Peyer's patch (tissue), 4 donors: ENCODE data around the gene GTF2F2.

Source experiments
- POLR2A ChIP-seq, 2 donors: fragments of 450-650 bp; IDR thresholded peaks; one replicate each; pipeline ENCODE4 v1.5.1; 2017; ENCODE audit warnings: antibody characterized with exemption in 2 of 2, mild to moderate bottlenecking in 2 of 2, moderate library complexity in 2 of 2
- TF ChIP-seq, protein P1 (sequence below), 6 experiments: fragments of 450-650 bp in 4 of 6; fragments of 200-600 bp in 2 of 6; sonication (generic) in 1 of 6; IDR thresholded peaks; one replicate each; pipeline ENCODE4 v1.5.1; 2017 to 2019; ENCODE audit warnings: antibody characterized with exemption in 6 of 6, mild to moderate bottlenecking in 3 of 6, moderate library complexity in 1 of 6

GRCh38 chr13:45109102-45109720 is 11.1 kb upstream of the GTF2F2 start:
- TF ChIP-seq, protein P1, sequence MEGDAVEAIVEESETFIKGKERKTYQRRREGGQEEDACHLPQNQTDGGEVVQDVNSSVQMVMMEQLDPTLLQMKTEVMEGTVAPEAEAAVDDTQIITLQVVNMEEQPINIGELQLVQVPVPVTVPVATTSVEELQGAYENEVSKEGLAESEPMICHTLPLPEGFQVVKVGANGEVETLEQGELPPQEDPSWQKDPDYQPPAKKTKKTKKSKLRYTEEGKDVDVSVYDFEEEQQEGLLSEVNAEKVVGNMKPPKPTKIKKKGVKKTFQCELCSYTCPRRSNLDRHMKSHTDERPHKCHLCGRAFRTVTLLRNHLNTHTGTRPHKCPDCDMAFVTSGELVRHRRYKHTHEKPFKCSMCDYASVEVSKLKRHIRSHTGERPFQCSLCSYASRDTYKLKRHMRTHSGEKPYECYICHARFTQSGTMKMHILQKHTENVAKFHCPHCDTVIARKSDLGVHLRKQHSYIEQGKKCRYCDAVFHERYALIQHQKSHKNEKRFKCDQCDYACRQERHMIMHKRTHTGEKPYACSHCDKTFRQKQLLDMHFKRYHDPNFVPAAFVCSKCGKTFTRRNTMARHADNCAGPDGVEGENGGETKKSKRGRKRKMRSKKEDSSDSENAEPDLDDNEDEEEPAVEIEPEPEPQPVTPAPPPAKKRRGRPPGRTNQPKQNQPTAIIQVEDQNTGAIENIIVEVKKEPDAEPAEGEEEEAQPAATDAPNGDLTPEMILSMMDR (IDR thresholded peaks at IDR 0.05): no peak
- TF ChIP-seq POLR2A (IDR thresholded peaks at IDR 0.05): no peak
